ENCODE data around the gene NTMT2.

- TF ChIP-seq ZBTB49 (tag by site-specific recombination; IDR thresholded peaks at IDR 0.05; ENCODE audit: low read depth), result no peak
- TF ChIP-seq MYNN (tag by site-specific recombination; IDR thresholded peaks at IDR 0.05; ENCODE audit: borderline replicate concordance), result no peak
- TF ChIP-seq RBAK (tag by site-specific recombination; IDR thresholded peaks at IDR 0.05), result no peak
- TF ChIP-seq ZNF138 (tag by site-specific recombination; IDR thresholded peaks at IDR 0.05; ENCODE audit: borderline replicate concordance), result no peak
- no peak for TF ChIP-seq ZSCAN23 (tag by site-specific recombination; IDR thresholded peaks at IDR 0.05)
- TF ChIP-seq CTCF (tag by site-specific recombination; IDR thresholded peaks at IDR 0.05), result no peak
- no peak for TF ChIP-seq ZBTB10 (tag by site-specific recombination; IDR thresholded peaks at IDR 0.05)
- TF ChIP-seq ZNF785 (tag by site-specific recombination; IDR thresholded peaks at IDR 0.05), result no peak
- TF ChIP-seq GLIS1 (tag by site-specific recombination; IDR thresholded peaks at IDR 0.05), result no peak
- TF ChIP-seq PRDM2 (tag by site-specific recombination; IDR thresholded peaks at IDR 0.05; ENCODE audit: borderline replicate concordance), result no peak
- no peak for TF ChIP-seq ZSCAN18 (tag by site-specific recombination; IDR thresholded peaks at IDR 0.05)
Measured at GRCh38 chr1:170150016-170150415, 4.3 kb downstream of the NTMT2 start.
